H9 (cell line): ENCODE data around the gene FLVCR1. TPM values are rescaled to one million over a fixed set of nuclear protein-coding genes. Genes with fewer than 3 reads are reported as not detected.

Experiments used
- DNase-seq: peaks from one replicate; pipeline ENCODE4 v3.0.0-alpha.2; 2017
- H2AFZ ChIP-seq: one replicate; pipeline ENCODE4 v1.6.1; 2013; ENCODE audit warnings: mild to moderate bottlenecking, low read length, control low read depth, moderate library complexity
- H2AK5ac ChIP-seq: 2 replicates; pipeline ENCODE4 v1.6.1; 2013; ENCODE audit warnings: low read length, control low read depth, mixed read lengths; ENCODE audit not compliant: insufficient read length
- H2BK120ac ChIP-seq: one replicate; pipeline ENCODE4 v1.6.1; 2013; ENCODE audit warnings: low read depth, mild to moderate bottlenecking, low read length, control low read depth, inconsistent platforms; ENCODE audit not compliant: poor library complexity, severe bottlenecking
- H2BK12ac ChIP-seq: 2 replicates; pipeline ENCODE4 v1.6.1; 2013; ENCODE audit warnings: low read length, control low read depth, mixed read lengths, low read depth; ENCODE audit not compliant: insufficient read length
- H2BK15ac ChIP-seq: 2 replicates; pipeline ENCODE4 v1.6.1; 2013; ENCODE audit warnings: low read depth, low read length, control low read depth
- H2BK20ac ChIP-seq: one replicate; pipeline ENCODE4 v1.6.1; 2013; ENCODE audit warnings: low read depth, mild to moderate bottlenecking, low read length, control low read depth, inconsistent platforms; ENCODE audit not compliant: poor library complexity, severe bottlenecking
- H2BK5ac ChIP-seq: 2 replicates; pipeline ENCODE4 v1.6.1; 2013; ENCODE audit warnings: low read length, control low read depth, mixed read lengths; ENCODE audit not compliant: insufficient read length
- H3K14ac ChIP-seq: 2 replicates; pipeline ENCODE4 v1.6.1; 2013; ENCODE audit warnings: low read length, control low read depth; ENCODE audit not compliant: insufficient read depth
- H3K18ac ChIP-seq: 2 replicates; pipeline ENCODE4 v1.6.1; 2013; ENCODE audit warnings: low read depth, mild to moderate bottlenecking, mixed read lengths, low read length, control low read depth; ENCODE audit not compliant: insufficient read length
- H3K23ac ChIP-seq: 2 replicates; pipeline ENCODE4 v1.6.1; 2013; ENCODE audit warnings: low read length, control low read depth, mixed read lengths, low read depth; ENCODE audit not compliant: insufficient read length
- H3K23me2 ChIP-seq: 2 replicates; pipeline ENCODE4 v1.6.1; 2013; ENCODE audit warnings: low read depth, mild to moderate bottlenecking, mixed read lengths, low read length, control low read depth; ENCODE audit not compliant: insufficient read length, poor library complexity, severe bottlenecking
- H3K27ac ChIP-seq: 2 replicates; pipeline ENCODE4 v1.5.1; 2013; ENCODE audit warnings: low read length, control low read depth, mixed read lengths, low read depth; ENCODE audit not compliant: insufficient read length
- H3K27me3 ChIP-seq: 2 replicates; pipeline ENCODE4 v1.6.1; 2013; ENCODE audit warnings: low read length, control low read depth, inconsistent platforms; ENCODE audit not compliant: insufficient read depth
- H3K4ac ChIP-seq: 2 replicates; pipeline ENCODE4 v1.6.1; 2013; ENCODE audit warnings: low read depth, mild to moderate bottlenecking, control low read depth, inconsistent platforms, low read length, moderate library complexity
- H3K4me1 ChIP-seq: 2 replicates; pipeline ENCODE4 v1.6.1; 2013; ENCODE audit warnings: low read length, control low read depth, inconsistent platforms; ENCODE audit not compliant: insufficient read depth
- H3K4me2 ChIP-seq: 2 replicates; pipeline ENCODE4 v1.6.1; 2013; ENCODE audit warnings: low read length, control low read depth, mixed read lengths; ENCODE audit not compliant: insufficient read length, insufficient read depth
- H3K56ac ChIP-seq: 2 replicates; pipeline ENCODE4 v1.6.1; 2013; ENCODE audit warnings: low read depth, mild to moderate bottlenecking, mixed read lengths, low read length, control low read depth; ENCODE audit not compliant: insufficient read length
- H3K79me1 ChIP-seq: 2 replicates; pipeline ENCODE4 v1.6.1; 2013; ENCODE audit warnings: low read depth, mild to moderate bottlenecking, moderate library complexity, low read length, control low read depth, inconsistent platforms; ENCODE audit not compliant: insufficient read depth, poor library complexity, severe bottlenecking
- H3K79me2 ChIP-seq: 2 replicates; pipeline ENCODE4 v1.6.1; 2013; ENCODE audit warnings: low read length, control low read depth, inconsistent platforms; ENCODE audit not compliant: insufficient read depth
- H3K9ac ChIP-seq: 2 replicates; pipeline ENCODE4 v1.6.1; 2013; ENCODE audit warnings: low read length, control low read depth, mixed read lengths; ENCODE audit not compliant: insufficient read length; ENCODE audit errors: extremely low read depth
- H3K9me3 ChIP-seq: one replicate; pipeline ENCODE4 v1.6.1; 2013; ENCODE audit warnings: low read depth, low read length, inconsistent platforms; ENCODE audit not compliant: control insufficient read depth
- H3T11ph ChIP-seq: one replicate; pipeline ENCODE4 v1.6.1; 2013; ENCODE audit warnings: mild to moderate bottlenecking, low read length, control low read depth, inconsistent platforms
- H4K20me1 ChIP-seq: one replicate; pipeline ENCODE4 v1.6.1; 2013; ENCODE audit not compliant: control insufficient read depth, insufficient read length, insufficient read depth
- H4K5ac ChIP-seq: 2 replicates; pipeline ENCODE4 v1.6.1; 2013; ENCODE audit warnings: low read depth, mild to moderate bottlenecking, mixed read lengths, low read length, control low read depth; ENCODE audit not compliant: insufficient read length
- H4K8ac ChIP-seq: replicated peaks from 2 replicates; pipeline ENCODE4 v1.6.1; 2013; ENCODE audit warnings: low read length, control low read depth, mixed read lengths, low read depth; ENCODE audit not compliant: insufficient read length
- H4K91ac ChIP-seq: 2 replicates; pipeline ENCODE4 v1.6.1; 2013; ENCODE audit warnings: low read depth, mild to moderate bottlenecking, moderate library complexity, mixed read lengths, low read length, control low read depth; ENCODE audit not compliant: insufficient read length
- H3K27ac Mint-ChIP-seq, 3 experiments: 2 replicates in 2 of 3; 3 replicates in 1 of 3; pipeline ENCODE4 v1.8.0; 2020 to 2021; ENCODE audit warnings: mixed read lengths in 3 of 3, mild to moderate bottlenecking in 1 of 3, moderate library complexity in 1 of 3
- H3K27me3 Mint-ChIP-seq: 2 replicates; pipeline ENCODE4 v1.8.0; 2021; ENCODE audit warnings: low read depth, mild to moderate bottlenecking, moderate library complexity, mixed read lengths
- H3K36me3 Mint-ChIP-seq, 3 experiments: 2 replicates in 2 of 3; 3 replicates in 1 of 3; pipeline ENCODE4 v1.8.0; 2020 to 2021; ENCODE audit warnings: low read depth in 3 of 3, mixed read lengths in 3 of 3; ENCODE audit not compliant: insufficient read depth in 1 of 3
- H3K4me1 Mint-ChIP-seq, 2 experiments: 2 replicates each; pipeline ENCODE4 v1.8.0; 2020; ENCODE audit warnings: mixed read lengths in 2 of 2
- H3K4me3 Mint-ChIP-seq, 2 experiments: 2 replicates in 1 of 2; 3 replicates in 1 of 2; pipeline ENCODE4 v1.8.0; 2020 to 2021; ENCODE audit warnings: mild to moderate bottlenecking in 2 of 2, mixed read lengths in 2 of 2, moderate library complexity in 1 of 2
- H3K9me3 Mint-ChIP-seq, 2 experiments: 2 replicates in 1 of 2; 3 replicates in 1 of 2; pipeline ENCODE4 v1.8.0; 2020; ENCODE audit warnings: mild to moderate bottlenecking in 2 of 2, mixed read lengths in 2 of 2, moderate library complexity in 1 of 2
- CTCF ChIP-seq: fragments of 200-600 bp; sonication (generic); conservative IDR thresholded peaks from 3 replicates; pipeline ENCODE4 v1.8.0; 2021; ENCODE audit warnings: antibody characterized with exemption, mild to moderate bottlenecking
- WGBS: extraction: QIAGEN DNeasy Blood & Tissue Kit; methylation state at CpG from one replicate; pipeline ENCODE4 v1.1.7; 2013; ENCODE audit warnings: missing lambda C conversion rate, low lambda C conversion rate, mixed read lengths; ENCODE audit not compliant: insufficient read length; ENCODE audit errors: extremely low coverage; 5-methylcytosine and 5-hydroxymethylcytosine counted together
- total RNA-seq: library from RNA; stranded (reverse); gene quantifications from 2 replicates; pipeline ENCODE4 v1.2.1, GENCODE V29; 2021

FLVCR1 gene
- total RNA-seq, 1 experiment from 2014 or later, result 55.2 TPM

- H3K4ac ChIP-seq, result no peak overlapping the region
- H4K5ac ChIP-seq, result peak overlapping the region; percentile 36
- no peak overlapping the region for H3T11ph ChIP-seq
- no peaks in the 10 kb centered on the region; the same call in 1 of the 2 replicates for H3K4me1 ChIP-seq
- no peak overlapping the region for H4K8ac ChIP-seq
- peak overlapping the region; percentile 75 for H3K4me2 ChIP-seq
- no peaks in the 10 kb centered on the region for H3K9me3 ChIP-seq
- no CpG with 5 or more reads among the region's 13 CpGs for WGBS
- peak overlapping the region; percentile 49 for H3K9ac ChIP-seq
- no peak overlapping the region for H3K56ac ChIP-seq
- no peaks in the 10 kb centered on the region for H3K23me2 ChIP-seq
- H3K23ac ChIP-seq, result no peak overlapping the region
- H3K4me1 Mint-ChIP-seq, result peaks cover 40 to 67% of the 10 kb centered on the region in 2 experiments
- no peaks in the 10 kb centered on the region for H4K20me1 ChIP-seq
- peak; percentile 64 for DNase-seq
- H3K27me3 Mint-ChIP-seq, result peaks cover 1% of the 10 kb centered on the region; the same call in 1 of the 2 replicates
- H3K27me3 ChIP-seq, result no peaks in the 10 kb centered on the region
- H3K79me1 ChIP-seq, result no peaks in the 10 kb centered on the region
- H2BK5ac ChIP-seq, result peak overlapping the region; percentile 10
- no peaks in the 10 kb centered on the region for H3K9me3 Mint-ChIP-seq
- H2BK20ac ChIP-seq, result no peak overlapping the region
- peak; percentile 61; the same call in 2 of the 3 replicates for TF ChIP-seq CTCF
- no peaks in the 10 kb centered on the region; the same call in 1 of the 2 replicates for H3K79me2 ChIP-seq
- peak overlapping the region; percentile 84 for H3K27ac ChIP-seq
- no peak overlapping the region for H2BK15ac ChIP-seq
- no peak overlapping the region for H2BK120ac ChIP-seq
- no peak overlapping the region; the same call in 1 of the 2 replicates for H3K14ac ChIP-seq
- no peak overlapping the region for H4K91ac ChIP-seq
- H3K18ac ChIP-seq, result peak overlapping the region; percentile 65
- H2AFZ ChIP-seq, result no peak overlapping the region
- peak overlapping the region; percentile 86 to 97 for H3K4me3 Mint-ChIP-seq
- peaks cover 12 to 53% (median 39%) of the 10 kb centered on the region in 3 experiments for H3K36me3 Mint-ChIP-seq
- no peak overlapping the region for H2BK12ac ChIP-seq
- H3K27ac Mint-ChIP-seq, result peak overlapping the region; percentile 97 to 98 (median 98)
- no peak overlapping the region for H2AK5ac ChIP-seq
These were observed 57.4 kb downstream of the FLVCR1 start for GRCh38 chr1:212915245-212916091.
